Stimulated activated naive B cell treated with anti-CD40 and anti-IgM and Interleukin-4, amounts not matched to agents 10 μg/mL and 1 μg/mL and 100 μg/mL, for 72 hours (primary cell): ENCODE data around the gene GRIA3.
A peak's percentile ranks its signal among the peaks of the same experiment; 100 is the strongest.

ENCODE experiments used
- ATAC-seq, 2 donors: fragments of 150-1000 bp; cut with Tn5 transposase; replicated peaks; 2 replicates each; pipeline ENCODE4 v1.10.0; 2021; ENCODE audit warnings: moderate library complexity in 1 of 2
- DNase-seq: peaks from one replicate; pipeline ENCODE4 v3.0.0; 2021
- H3K27ac Mint-ChIP-seq: one replicate; pipeline ENCODE4 v1.8.0; 2022; ENCODE audit warnings: mild to moderate bottlenecking, mixed read lengths
- H3K27me3 Mint-ChIP-seq, 2 donors: one replicate each; pipeline ENCODE4 v1.8.0; 2022; ENCODE audit warnings: mixed read lengths in 2 of 2
- H3K36me3 Mint-ChIP-seq, 2 donors: one replicate each; pipeline ENCODE4 v1.8.0; 2022; ENCODE audit warnings: mixed read lengths in 2 of 2, mild to moderate bottlenecking in 1 of 2
- H3K4me1 Mint-ChIP-seq, 2 donors: one replicate each; pipeline ENCODE4 v1.8.0; 2022; ENCODE audit warnings: mixed read lengths in 2 of 2, mild to moderate bottlenecking in 1 of 2
- H3K4me3 Mint-ChIP-seq, 2 donors: one replicate each; pipeline ENCODE4 v1.8.0; 2022; ENCODE audit warnings: mild to moderate bottlenecking in 2 of 2, mixed read lengths in 2 of 2, moderate library complexity in 1 of 2
- H3K9me3 Mint-ChIP-seq, 2 donors: one replicate each; pipeline ENCODE4 v1.8.0; 2022; ENCODE audit warnings: mixed read lengths in 2 of 2, mild to moderate bottlenecking in 1 of 2

GRIA3 gene

DNA sequence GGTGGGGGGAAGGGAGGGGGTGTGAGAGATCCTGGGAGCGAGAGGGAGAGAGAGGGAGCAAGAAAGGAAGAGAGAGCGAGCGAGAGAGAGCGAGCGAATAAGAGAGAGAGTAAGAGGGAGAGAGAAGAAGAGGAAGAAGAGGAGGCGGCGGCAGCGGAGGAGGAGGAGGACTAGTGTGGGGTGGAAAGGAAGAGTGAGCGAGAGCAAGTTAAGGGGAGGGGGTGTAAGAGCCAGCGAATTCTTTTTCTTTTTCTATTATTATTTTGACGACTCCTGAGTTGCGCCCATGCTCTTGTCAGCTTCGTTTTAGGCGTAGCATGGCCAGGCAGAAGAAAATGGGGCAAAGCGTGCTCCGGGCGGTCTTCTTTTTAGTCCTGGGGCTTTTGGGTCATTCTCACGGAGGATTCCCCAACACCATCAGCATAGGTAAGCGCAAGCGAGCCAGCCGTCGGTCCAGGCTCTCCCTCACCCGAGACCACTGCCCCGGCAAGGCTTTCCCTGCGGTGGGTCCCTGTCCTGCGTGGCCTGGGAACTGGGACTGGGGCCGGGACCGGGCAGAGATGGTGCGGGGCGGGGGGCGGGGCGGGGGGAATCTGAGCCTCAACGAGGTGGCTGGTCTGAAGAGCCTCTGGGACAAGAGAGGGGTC, at the start of gene GRIA3:
TSS of gene GRIA3 (plus strand) at position 60 of the 647 bp plus-strand sequence. CDS start at position 318, 258 bp downstream.
- Mint-ChIP-seq H3K4me3 (peak within 1 kb of the TSS in 1 of 2 donors; percentile 12), H3K36me3 (no peaks in the 10 kb centered on the region), H3K27me3 (peaks cover 23 to 57% of the 10 kb centered on the region in 2 donors), H3K4me1 (peaks cover 0 to 13% of the 10 kb centered on the region in 2 donors), H3K9me3 (no peaks in the 10 kb centered on the region), H3K27ac (no peak within 1 kb of the TSS)
- DNase-seq: no peak
- no peak for ATAC-seq

DNA sequence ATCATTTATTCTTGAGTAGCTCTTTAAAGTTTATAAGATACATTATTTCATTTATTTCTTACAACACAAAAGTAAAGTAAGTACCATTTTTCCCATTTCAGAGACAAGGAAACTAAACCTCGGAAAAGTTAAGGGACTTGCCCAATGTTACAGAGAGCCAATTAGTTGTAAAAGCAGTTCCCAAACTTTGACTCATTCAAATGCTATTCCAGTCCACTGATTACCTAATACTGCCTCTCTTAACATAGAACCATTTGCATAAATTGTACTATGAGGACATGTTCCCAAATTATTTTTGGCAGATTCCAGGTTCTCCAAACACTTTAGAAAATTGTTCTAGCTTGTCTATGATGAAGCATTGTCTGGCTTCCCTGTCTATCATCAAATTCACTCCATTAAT, 45.6 kb upstream of the GRIA3 start:
- DNase-seq (no peak), ATAC-seq (no peak)
- Mint-ChIP-seq H3K27ac (no peak overlapping the region), H3K4me1 (no peaks in the 10 kb centered on the region), H3K4me3 (no peak overlapping the region), H3K36me3 (no peaks in the 10 kb centered on the region), H3K27me3 (no peaks in the 10 kb centered on the region), H3K9me3 (peaks cover 2 to 4% of the 10 kb centered on the region in 2 donors)

DNA sequence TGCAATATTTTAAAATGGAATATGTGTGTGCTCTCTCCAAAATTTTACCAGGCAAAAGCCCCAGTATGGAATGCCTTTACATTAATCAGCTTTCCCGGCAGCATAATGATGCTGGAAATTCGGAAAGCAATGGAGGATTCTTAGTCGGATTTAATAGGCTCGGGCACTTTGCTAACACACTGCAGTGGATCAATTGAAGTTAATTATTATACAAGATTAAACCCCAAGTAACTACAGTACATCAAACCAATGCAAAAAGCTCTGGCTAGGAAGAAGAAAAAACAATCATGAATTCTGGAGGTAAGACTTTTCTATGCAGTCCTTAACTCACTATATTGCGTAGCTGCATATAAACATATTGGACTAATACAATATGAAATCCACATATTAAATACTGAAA, 43.6 kb upstream of the GRIA3 start:
- no peaks in the 10 kb centered on the region for H3K4me1 Mint-ChIP-seq
- no peak overlapping the region for H3K4me3 Mint-ChIP-seq
- H3K27me3 Mint-ChIP-seq: no peaks in the 10 kb centered on the region
- ATAC-seq: no peak
- no peaks in the 10 kb centered on the region for H3K36me3 Mint-ChIP-seq
- H3K9me3 Mint-ChIP-seq: peaks cover 2 to 4% of the 10 kb centered on the region in 2 donors
- H3K27ac Mint-ChIP-seq: no peak overlapping the region
- no peak for DNase-seq

DNA sequence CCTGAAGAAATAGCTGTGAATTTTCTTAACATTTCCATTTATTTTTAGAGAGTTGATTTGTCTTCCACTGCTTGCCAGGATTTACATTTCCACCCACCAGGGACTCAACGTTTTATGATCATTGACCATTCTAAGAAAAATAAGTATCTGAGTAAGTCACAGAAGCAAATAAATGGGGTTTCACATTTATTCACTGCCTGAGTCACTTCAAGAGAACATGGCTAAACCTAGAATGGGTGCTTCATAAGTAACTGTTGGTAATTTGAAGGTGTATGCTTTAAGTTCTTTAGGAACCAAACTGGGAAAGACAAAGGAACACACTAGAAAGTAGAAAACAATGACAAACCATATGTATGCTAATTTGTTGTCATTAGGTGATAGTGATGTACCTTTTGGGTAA, 43.2 kb upstream of the GRIA3 start:
- ATAC-seq: no peak
- H3K27me3 Mint-ChIP-seq: no peaks in the 10 kb centered on the region
- H3K4me1 Mint-ChIP-seq: no peaks in the 10 kb centered on the region

DNA sequence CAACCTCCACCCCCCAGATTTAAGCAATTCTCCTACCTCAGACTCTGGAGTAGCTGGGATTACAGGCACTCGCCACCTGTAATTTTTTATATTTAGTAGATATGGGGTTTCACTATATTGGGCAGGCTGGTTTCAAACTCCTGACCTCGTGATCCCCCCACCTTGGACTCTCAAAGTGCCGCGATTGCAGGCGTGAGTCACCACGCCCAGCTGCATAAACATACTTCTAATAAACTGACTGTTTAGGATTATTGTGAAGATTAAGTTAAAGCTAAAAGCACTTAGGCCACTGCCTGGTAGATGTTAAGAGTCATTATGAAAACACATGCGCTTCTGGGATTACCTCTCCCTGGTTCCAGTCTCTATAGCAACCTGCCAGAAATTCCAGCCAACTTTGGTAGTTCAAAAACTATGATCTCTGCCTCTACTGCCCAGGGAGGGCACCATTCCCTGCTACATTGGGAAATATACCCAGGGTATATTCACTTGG, 30.2 kb upstream of the GRIA3 start:
- H3K4me1 Mint-ChIP-seq: no peaks in the 10 kb centered on the region
- H3K36me3 Mint-ChIP-seq: no peaks in the 10 kb centered on the region
- no peak for ATAC-seq
- H3K27ac Mint-ChIP-seq: no peak overlapping the region
- DNase-seq: no peak
- H3K9me3 Mint-ChIP-seq: no peaks in the 10 kb centered on the region
- H3K4me3 Mint-ChIP-seq: no peak overlapping the region
- H3K27me3 Mint-ChIP-seq: no peaks in the 10 kb centered on the region

More for the DNA sequence above, 43.2 kb upstream of the GRIA3 start:
- Mint-ChIP-seq H3K4me3 (no peak overlapping the region), H3K27ac (no peak overlapping the region), H3K9me3 (peaks cover 2 to 4% of the 10 kb centered on the region in 2 donors), H3K36me3 (no peaks in the 10 kb centered on the region)
- no peak for DNase-seq

DNA sequence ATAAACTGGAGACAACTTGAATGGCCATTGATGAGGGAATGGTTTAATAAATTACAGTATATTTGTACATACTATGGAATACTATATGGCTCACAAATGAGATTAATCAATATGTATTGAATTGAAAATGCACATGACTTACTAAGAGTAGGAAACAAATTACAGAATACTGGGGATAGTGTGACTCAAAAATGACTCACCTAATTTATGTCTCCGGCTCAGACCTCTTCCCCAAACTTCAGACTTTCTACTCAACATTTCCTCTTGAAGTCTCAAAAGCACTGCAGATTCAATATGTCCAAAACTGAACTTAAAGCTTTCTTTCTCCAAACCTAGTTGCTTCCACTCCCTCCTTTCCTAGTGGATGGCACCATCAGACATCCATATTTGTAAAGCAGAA, 28.8 kb upstream of the GRIA3 start:
- H3K36me3 Mint-ChIP-seq: no peaks in the 10 kb centered on the region
- H3K27me3 Mint-ChIP-seq: no peaks in the 10 kb centered on the region
- no peak overlapping the region for H3K27ac Mint-ChIP-seq
- H3K4me3 Mint-ChIP-seq: no peak overlapping the region
- ATAC-seq (no peak), DNase-seq (no peak)
- H3K9me3 Mint-ChIP-seq: peaks cover 2 to 4% of the 10 kb centered on the region in 2 donors
- H3K4me1 Mint-ChIP-seq: no peaks in the 10 kb centered on the region

DNA sequence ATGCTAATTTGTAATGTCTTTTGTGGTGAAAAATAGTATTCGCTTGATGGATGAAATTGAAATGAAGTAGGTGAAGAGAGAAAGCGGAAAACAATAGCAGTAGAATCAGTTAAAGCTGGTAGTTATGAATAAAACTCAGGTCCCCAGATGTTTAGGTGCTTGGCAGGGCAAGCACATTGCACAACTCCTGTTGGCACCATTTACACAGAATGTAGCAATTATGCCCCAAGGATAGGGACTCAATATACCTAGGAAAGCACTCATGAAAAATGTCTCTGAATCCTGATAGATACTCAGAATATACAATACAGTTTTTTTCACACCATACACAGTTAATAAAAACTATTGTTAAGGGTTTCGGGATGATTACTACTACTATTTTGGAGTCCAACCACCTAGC, 26.5 kb upstream of the GRIA3 start:
- H3K4me1 Mint-ChIP-seq: no peaks in the 10 kb centered on the region
- H3K27me3 Mint-ChIP-seq: no peaks in the 10 kb centered on the region
- no peak overlapping the region for H3K27ac Mint-ChIP-seq
- peaks cover 2 to 4% of the 10 kb centered on the region in 2 donors for H3K9me3 Mint-ChIP-seq
- DNase-seq (no peak), ATAC-seq (no peak)
- H3K36me3 Mint-ChIP-seq: no peaks in the 10 kb centered on the region
- no peak overlapping the region for H3K4me3 Mint-ChIP-seq

DNA sequence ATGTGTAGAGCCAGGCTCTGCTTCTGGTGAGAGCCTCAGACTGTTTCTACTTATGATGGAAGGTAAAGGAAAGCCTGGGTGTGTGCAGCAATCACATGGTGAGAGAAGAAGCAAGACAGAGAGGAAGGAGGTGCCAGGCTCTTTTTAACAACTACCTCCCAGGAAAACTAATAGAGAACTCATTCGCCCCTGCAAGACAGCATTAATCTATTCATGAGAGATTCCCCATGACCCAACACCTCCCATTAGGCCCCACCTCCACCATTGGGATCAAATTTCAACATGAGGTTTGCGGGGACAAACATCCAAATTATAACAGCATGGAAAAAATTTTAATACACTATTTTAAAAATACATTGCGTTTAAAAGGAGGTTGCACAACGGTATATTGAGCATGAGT, 24.7 kb upstream of the GRIA3 start:
- Mint-ChIP-seq H3K27me3 (no peaks in the 10 kb centered on the region), H3K9me3 (peaks cover 4% of the 10 kb centered on the region in 2 donors), H3K4me3 (no peak overlapping the region), H3K4me1 (no peaks in the 10 kb centered on the region), H3K27ac (no peak overlapping the region), H3K36me3 (no peaks in the 10 kb centered on the region)
- no peak for DNase-seq
- no peak for ATAC-seq

DNA sequence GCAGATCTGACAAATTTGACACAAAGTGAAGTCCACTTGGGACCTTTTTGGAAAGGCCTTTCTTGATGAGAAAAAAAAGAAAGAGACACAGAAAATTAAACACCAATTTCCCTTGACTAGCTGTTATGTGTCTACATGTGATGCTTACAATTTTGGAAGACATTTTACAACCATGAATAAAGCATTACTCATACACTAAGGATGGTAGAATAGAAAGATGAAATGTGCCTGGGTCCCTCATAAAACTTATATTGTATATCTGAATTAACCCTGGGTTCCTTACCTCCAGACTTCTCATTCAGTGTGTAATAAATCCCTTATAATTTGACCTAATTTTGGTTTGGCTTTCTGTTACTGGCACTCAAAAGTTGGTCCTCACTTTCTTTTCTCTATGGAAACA, 16.5 kb upstream of the GRIA3 start:
- Mint-ChIP-seq H3K4me1 (no peaks in the 10 kb centered on the region), H3K27me3 (peaks cover 0 to 5% of the 10 kb centered on the region in 2 donors), H3K27ac (no peak overlapping the region), H3K4me3 (no peak overlapping the region), H3K36me3 (no peaks in the 10 kb centered on the region), H3K9me3 (peaks cover 0 to 3% of the 10 kb centered on the region in 2 donors)
- DNase-seq: no peak
- no peak for ATAC-seq

DNA sequence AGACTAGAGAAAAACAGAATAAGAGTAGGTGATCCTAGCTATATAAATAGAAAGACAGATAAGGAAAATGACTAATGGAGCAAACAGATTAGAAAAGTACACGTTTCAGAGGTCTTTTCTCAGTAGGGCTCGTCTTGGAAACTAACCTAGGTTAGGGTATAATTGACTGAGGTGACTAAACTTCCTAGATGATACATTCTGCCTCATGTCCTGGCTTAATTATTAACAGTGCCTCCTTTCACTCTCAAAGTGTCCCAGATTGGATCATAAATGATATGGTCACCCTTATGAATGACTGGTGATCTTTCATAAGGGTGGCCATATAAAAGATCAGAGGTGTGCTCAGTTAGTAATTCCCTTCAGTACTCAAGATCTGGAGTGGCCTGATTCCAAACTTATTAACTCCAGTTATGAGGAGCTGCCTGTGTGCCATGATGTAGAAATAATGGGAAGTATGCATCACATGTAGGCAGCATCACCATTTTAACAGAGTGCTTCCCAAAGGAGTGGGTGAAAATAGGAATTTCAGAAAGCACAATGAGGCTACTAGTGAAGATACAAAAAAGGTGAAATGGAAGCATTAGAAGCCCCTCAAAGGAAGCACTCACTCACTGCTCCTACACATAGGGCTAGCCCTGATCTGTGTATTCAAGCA, 14.7 kb upstream of the GRIA3 start:
- Mint-ChIP-seq H3K4me3 (no peak overlapping the region), H3K4me1 (no peaks in the 10 kb centered on the region), H3K27me3 (peaks cover 0 to 5% of the 10 kb centered on the region in 2 donors), H3K27ac (no peak overlapping the region), H3K9me3 (peaks cover 0 to 1% of the 10 kb centered on the region in 2 donors), H3K36me3 (no peaks in the 10 kb centered on the region)
- ATAC-seq (no peak), DNase-seq (no peak)

DNA sequence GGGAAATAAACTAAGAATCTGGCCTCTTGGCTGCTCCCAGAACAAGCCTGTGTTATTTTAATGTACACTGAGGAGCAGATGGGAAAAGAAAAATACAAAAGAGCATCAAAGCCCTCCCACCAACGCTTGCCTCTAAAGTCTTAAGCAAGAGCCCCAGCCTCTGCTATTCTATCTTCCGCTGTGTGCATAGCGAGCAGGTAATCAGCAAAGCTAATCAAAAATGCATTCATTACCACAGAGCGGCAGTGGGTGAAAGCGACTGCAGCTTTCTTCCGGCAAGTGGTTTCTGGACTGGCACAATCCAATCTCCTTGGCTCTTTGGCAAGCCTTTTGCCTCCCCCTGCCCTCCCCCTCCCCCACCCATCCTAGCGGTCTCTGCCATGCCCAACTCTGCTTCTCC, 13.5 kb upstream of the GRIA3 start:
- ATAC-seq (no peak), DNase-seq (no peak)
- Mint-ChIP-seq H3K4me3 (no peak overlapping the region), H3K36me3 (no peaks in the 10 kb centered on the region), H3K27me3 (peaks cover 0 to 5% of the 10 kb centered on the region in 2 donors), H3K9me3 (no peaks in the 10 kb centered on the region), H3K27ac (no peak overlapping the region), H3K4me1 (no peaks in the 10 kb centered on the region)

DNA sequence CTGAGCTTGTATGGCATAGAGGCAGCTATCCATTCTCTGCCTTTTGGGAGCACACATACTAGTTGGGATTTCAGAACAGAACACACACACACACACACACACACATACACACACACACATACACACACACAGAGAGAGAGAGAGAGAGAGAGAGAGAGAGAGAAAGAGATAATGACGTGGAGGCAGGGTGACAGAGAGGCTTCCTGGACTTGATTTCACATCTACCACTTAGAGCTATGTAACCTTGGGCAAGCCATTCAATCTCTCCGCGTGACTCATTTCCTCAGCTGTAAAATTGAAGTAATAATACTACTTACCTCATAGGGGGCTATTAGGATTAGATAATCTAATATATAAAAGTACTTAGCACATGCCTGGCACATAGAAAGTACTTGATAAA, 12.3 kb upstream of the GRIA3 start:
- ATAC-seq: no peak
- H3K4me3 Mint-ChIP-seq: no peak overlapping the region
- no peaks in the 10 kb centered on the region for H3K4me1 Mint-ChIP-seq
- DNase-seq: no peak
- H3K27me3 Mint-ChIP-seq: peaks cover 0 to 5% of the 10 kb centered on the region in 2 donors
- H3K9me3 Mint-ChIP-seq: no peaks in the 10 kb centered on the region
- H3K27ac Mint-ChIP-seq: no peak overlapping the region
- no peaks in the 10 kb centered on the region for H3K36me3 Mint-ChIP-seq

DNA sequence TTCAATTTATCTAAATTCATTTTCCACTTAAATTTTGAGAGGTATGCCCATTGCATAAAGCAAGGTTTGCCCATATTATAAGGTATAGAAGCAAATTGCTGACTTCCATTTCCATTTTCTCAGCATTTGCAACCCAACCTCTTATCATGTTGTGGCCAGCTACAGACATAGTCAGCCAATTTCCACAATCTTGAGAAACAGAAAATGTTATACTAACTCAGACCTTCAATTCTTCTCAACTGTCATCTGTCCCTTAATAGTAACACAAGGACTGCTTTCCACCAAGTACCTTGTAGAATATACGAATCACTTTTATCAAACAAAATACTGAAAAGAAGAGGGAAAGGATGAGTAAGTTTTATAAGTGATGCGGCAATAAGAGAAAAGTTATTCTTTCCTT, 11.2 kb upstream of the GRIA3 start:
- H3K9me3 Mint-ChIP-seq: no peaks in the 10 kb centered on the region
- ATAC-seq (no peak), DNase-seq (no peak)
- H3K27ac Mint-ChIP-seq: no peak overlapping the region
- no peaks in the 10 kb centered on the region for H3K4me1 Mint-ChIP-seq
- H3K4me3 Mint-ChIP-seq: no peak overlapping the region
- H3K36me3 Mint-ChIP-seq: no peaks in the 10 kb centered on the region
- H3K27me3 Mint-ChIP-seq: no peaks in the 10 kb centered on the region

DNA sequence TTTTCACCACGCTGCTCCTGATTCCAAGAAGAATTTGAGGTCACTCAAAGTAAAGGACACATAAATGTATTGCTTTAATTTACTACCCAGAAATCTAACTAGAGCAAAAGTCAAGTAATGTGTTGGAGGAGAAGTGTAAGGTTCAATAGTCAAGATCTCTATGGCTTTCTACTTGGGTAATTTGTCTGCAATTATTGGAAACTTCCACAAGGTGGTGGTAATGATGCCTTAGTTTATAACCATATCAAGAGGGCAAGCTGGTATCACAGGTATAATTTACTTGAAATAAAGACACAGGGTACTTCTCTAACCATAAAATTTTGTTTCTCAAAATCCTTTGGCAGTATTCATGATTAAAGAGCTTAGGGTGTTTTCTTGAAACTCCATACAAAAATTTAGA, 10.2 kb upstream of the GRIA3 start:
- DNase-seq (no peak), ATAC-seq (no peak)
- Mint-ChIP-seq H3K36me3 (no peaks in the 10 kb centered on the region), H3K4me3 (no peak overlapping the region), H3K27ac (no peak overlapping the region), H3K27me3 (no peaks in the 10 kb centered on the region), H3K9me3 (no peaks in the 10 kb centered on the region), H3K4me1 (no peaks in the 10 kb centered on the region)

DNA sequence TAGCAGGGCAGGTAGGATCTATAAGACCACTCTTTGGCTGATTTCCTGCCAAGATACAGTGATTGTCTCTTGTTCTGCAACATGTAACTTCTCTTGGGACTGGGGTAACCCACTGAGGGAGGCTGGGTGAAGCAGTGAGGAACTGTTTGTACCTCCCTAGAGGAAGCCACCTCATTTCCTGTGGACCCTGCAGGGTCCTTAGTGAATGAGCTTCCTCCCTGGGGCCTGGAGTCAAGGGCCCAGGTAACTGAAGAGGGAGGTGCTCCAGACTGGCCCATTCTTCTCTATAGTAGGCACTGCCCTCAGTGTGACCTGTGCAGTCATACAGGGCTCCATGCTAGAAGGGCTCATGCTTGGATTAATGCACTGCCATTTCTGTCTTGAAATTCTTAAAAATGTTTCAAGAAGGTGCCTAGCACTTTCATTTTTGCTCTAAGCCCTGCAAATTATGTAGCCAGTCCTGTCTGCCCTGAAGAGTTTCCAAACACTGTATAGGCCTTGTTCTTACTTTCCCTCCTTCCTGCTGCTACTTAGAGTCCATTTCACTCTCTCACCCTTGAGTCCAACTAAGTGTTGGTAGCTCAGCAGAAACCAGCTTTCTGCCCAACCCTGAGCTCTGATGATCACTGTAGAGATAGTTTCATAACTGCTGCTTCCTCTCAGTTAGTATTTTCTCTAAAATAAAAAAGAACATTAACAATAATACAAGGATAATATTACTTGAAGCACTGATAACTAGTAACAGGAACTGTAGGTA, 8.5 kb upstream of the GRIA3 start:
- DNase-seq (no peak), ATAC-seq (no peak)
- no peak overlapping the region for H3K4me3 Mint-ChIP-seq
- H3K9me3 Mint-ChIP-seq: no peaks in the 10 kb centered on the region
- no peaks in the 10 kb centered on the region for H3K27me3 Mint-ChIP-seq
- H3K36me3 Mint-ChIP-seq: no peaks in the 10 kb centered on the region
- H3K4me1 Mint-ChIP-seq: no peaks in the 10 kb centered on the region
- no peak overlapping the region for H3K27ac Mint-ChIP-seq
